WTC11 (cell line): ENCODE results near the gene LAPTM5. TPM values are rescaled to one million over a fixed set of nuclear protein-coding genes. Genes with fewer than 3 reads are reported as not detected.

Experiments
- ATAC-seq: fragments of 200-7000 bp; cut with Tn5 transposase; 2 replicates; pipeline ENCODE4 v1.10.0; 2021; ENCODE audit warnings: mild to moderate bottlenecking, moderate library complexity
- CTCF ChIA-PET: fragments of 300-600 bp; sonication (Branson Sonifier 250); formaldehyde crosslinking; loops from one replicate; lab custom pipeline; 2021; ENCODE audit warnings: antibody characterized with exemption; lab: Charles Lee
- POLR2A ChIA-PET: fragments of 350-600 bp; sonication (Branson Sonifier 250); formaldehyde crosslinking; loops from one replicate; lab custom pipeline; 2021; ENCODE audit warnings: antibody characterized with exemption; lab: Charles Lee
- DNase-seq: peaks from one replicate; pipeline ENCODE4 v3.0.0; 2021; ENCODE audit warnings: low spot score
- H3K27ac Mint-ChIP-seq: 2 replicates; pipeline ENCODE4 v1.8.0; 2021; ENCODE audit warnings: mixed read lengths
- H3K27me3 Mint-ChIP-seq: 2 replicates; pipeline ENCODE4 v1.8.0; 2021; ENCODE audit warnings: low read depth, mild to moderate bottlenecking, moderate library complexity, mixed read lengths
- H3K36me3 Mint-ChIP-seq: 2 replicates; pipeline ENCODE4 v1.8.0; 2021; ENCODE audit warnings: mixed read lengths
- H3K4me1 Mint-ChIP-seq: 2 replicates; pipeline ENCODE4 v1.8.0; 2022; ENCODE audit warnings: mixed read lengths
- H3K4me3 Mint-ChIP-seq: 2 replicates; pipeline ENCODE4 v1.8.0; 2021; ENCODE audit warnings: mild to moderate bottlenecking, moderate library complexity, mixed read lengths
- H3K9me3 Mint-ChIP-seq: 2 replicates; pipeline ENCODE4 v1.8.0; 2021; ENCODE audit warnings: mixed read lengths
- ATF3 ChIP-seq: sonication (generic); formaldehyde crosslinking; conservative IDR thresholded peaks from 2 replicates; pipeline ENCODE4 v1.8.1; 2022; ENCODE audit warnings: mild to moderate bottlenecking, missing genetic modification reagents
- CREB1 ChIP-seq: sonication (generic); formaldehyde crosslinking; IDR thresholded peaks from 2 replicates; pipeline ENCODE4 v1.8.0; 2023; ENCODE audit warnings: mild to moderate bottlenecking, missing genetic modification reagents
- CREM ChIP-seq: sonication (generic); formaldehyde crosslinking; IDR thresholded peaks from 2 replicates; pipeline ENCODE4 v1.8.1; 2022; ENCODE audit warnings: mild to moderate bottlenecking, missing genetic modification reagents, moderate library complexity
- E2F1 ChIP-seq: sonication (generic); formaldehyde crosslinking; IDR thresholded peaks from 2 replicates; pipeline ENCODE4 v1.8.0; 2022; ENCODE audit warnings: mild to moderate bottlenecking, missing genetic modification reagents
- ERG ChIP-seq: fragments of 250-450 bp; sonication (Bioruptor Pico); IDR thresholded peaks from 2 replicates; pipeline ENCODE4 v1.8.0; 2021; ENCODE audit warnings: mild to moderate bottlenecking
- ESRRA ChIP-seq: sonication (generic); formaldehyde crosslinking; IDR thresholded peaks from 2 replicates; pipeline ENCODE4 v1.8.1; 2022; ENCODE audit warnings: mild to moderate bottlenecking, missing genetic modification reagents, borderline replicate concordance
- FOXK1 ChIP-seq: sonication (generic); formaldehyde crosslinking; IDR thresholded peaks from 2 replicates; pipeline ENCODE4 v1.8.0; 2022; ENCODE audit warnings: mild to moderate bottlenecking, moderate library complexity, missing genetic modification reagents
- GRHL2 ChIP-seq: fragments of 250-450 bp; sonication (Bioruptor Pico); IDR thresholded peaks from 2 replicates; pipeline ENCODE4 v1.8.0; 2022; ENCODE audit warnings: mild to moderate bottlenecking, moderate library complexity; ENCODE audit not compliant: insufficient replicate concordance, severe bottlenecking
- GTF2I ChIP-seq: fragments of 250-450 bp; sonication (Bioruptor Pico); conservative IDR thresholded peaks from 2 replicates; pipeline ENCODE4 v1.4.0; 2021; ENCODE audit warnings: mild to moderate bottlenecking
- IRF2 ChIP-seq: sonication (generic); formaldehyde crosslinking; IDR thresholded peaks from 2 replicates; pipeline ENCODE4 v1.8.0; 2022; ENCODE audit warnings: low read depth, missing genetic modification reagents, borderline replicate concordance
- MYBL2 ChIP-seq: sonication (generic); formaldehyde crosslinking; IDR thresholded peaks from 2 replicates; pipeline ENCODE4 v1.8.1; 2023; ENCODE audit warnings: mild to moderate bottlenecking, moderate library complexity, missing genetic modification reagents
- NFATC4 ChIP-seq: fragments of 250-450 bp; sonication (Bioruptor Pico); IDR thresholded peaks from 2 replicates; pipeline ENCODE4 v1.9.0; 2021; ENCODE audit warnings: mild to moderate bottlenecking
- NR2C2 ChIP-seq: sonication (generic); formaldehyde crosslinking; IDR thresholded peaks from 2 replicates; pipeline ENCODE4 v1.8.0; 2022; ENCODE audit warnings: mild to moderate bottlenecking, missing genetic modification reagents
- RORB ChIP-seq: fragments of 250-450 bp; sonication (Bioruptor Pico); IDR thresholded peaks from 2 replicates; pipeline ENCODE4 v1.9.0; 2021; ENCODE audit warnings: mild to moderate bottlenecking
- SOX15 ChIP-seq: fragments of 250-450 bp; sonication (Bioruptor Pico); IDR thresholded peaks from 2 replicates; pipeline ENCODE4 v1.9.0; 2021; ENCODE audit warnings: mild to moderate bottlenecking
- TCF7 ChIP-seq: sonication (generic); formaldehyde crosslinking; IDR thresholded peaks from 2 replicates; pipeline ENCODE4 v1.8.0; 2022; ENCODE audit warnings: mild to moderate bottlenecking, low read depth, missing genetic modification reagents, moderate library complexity
- USF1 ChIP-seq: sonication (generic); formaldehyde crosslinking; IDR thresholded peaks from 2 replicates; pipeline ENCODE4 v1.8.0; 2022; ENCODE audit warnings: mild to moderate bottlenecking, missing genetic modification reagents
- ZBTB21 ChIP-seq: sonication (generic); formaldehyde crosslinking; IDR thresholded peaks from 2 replicates; pipeline ENCODE4 v1.8.1; 2023; ENCODE audit warnings: mild to moderate bottlenecking, missing genetic modification reagents, borderline replicate concordance
- ZMAT4 ChIP-seq: fragments of 250-450 bp; sonication (Bioruptor Pico); IDR thresholded peaks from 2 replicates; pipeline ENCODE4 v1.9.0; 2021; ENCODE audit warnings: mild to moderate bottlenecking
- ZNF219 ChIP-seq: sonication (generic); formaldehyde crosslinking; IDR thresholded peaks from 2 replicates; pipeline ENCODE4 v1.8.0; 2023; ENCODE audit warnings: missing genetic modification reagents, mild to moderate bottlenecking, borderline replicate concordance
- ZNF263 ChIP-seq: sonication (generic); formaldehyde crosslinking; IDR thresholded peaks from 2 replicates; pipeline ENCODE4 v1.8.1; 2022; ENCODE audit warnings: low read depth, mild to moderate bottlenecking, moderate library complexity, missing genetic modification reagents
- ZNF281 ChIP-seq: sonication (generic); formaldehyde crosslinking; IDR thresholded peaks from 2 replicates; pipeline ENCODE4 v1.8.0; 2023; ENCODE audit warnings: mild to moderate bottlenecking, missing genetic modification reagents
- ZNF423 ChIP-seq: fragments of 250-450 bp; sonication (Bioruptor Pico); IDR thresholded peaks from 2 replicates; pipeline ENCODE4 v2.1.2; 2022; ENCODE audit warnings: mild to moderate bottlenecking, moderate library complexity
- total RNA-seq: library from RNA; stranded (reverse); gene quantifications from 3 replicates; pipeline ENCODE4 v1.2.3, GENCODE V29; 2021

Gene LAPTM5
- total RNA-seq, 1 experiment from 2014 or later = 1.3 TPM

- ATAC-seq (no peak; the same call in 1 of the 2 replicates), DNase-seq (no peak)
- ChIA-PET CTCF (interaction anchor here (0.7 to 3.7 kb wide), 4 partner anchors 23 to 38 kb away, joined by 3 to 14 read pairs (median 4); partner anchors contain the start of gene MATN1), POLR2A (no interaction called here)
- H3K27me3 Mint-ChIP-seq = no peaks in the 10 kb centered on the region
- H3K4me3 Mint-ChIP-seq = no peak overlapping the region
- peak overlapping the region; percentile 75 for H3K27ac Mint-ChIP-seq
- H3K4me1 Mint-ChIP-seq = peaks cover 27% of the 10 kb centered on the region
- H3K36me3 Mint-ChIP-seq = peaks cover 3% of the 10 kb centered on the region; the same call in 1 of the 2 replicates
- peaks cover 9% of the 10 kb centered on the region; the same call in 1 of the 2 replicates for H3K9me3 Mint-ChIP-seq
- TF ChIP-seq IRF2 (CRISPR knock-in tag) = no peak
- TF ChIP-seq CREM (CRISPR knock-in tag) = no peak
- TF ChIP-seq GTF2I (CRISPR knock-in tag) = no peak
- TF ChIP-seq ERG (CRISPR knock-in tag) = no peak
- no peak for TF ChIP-seq NR2C2 (CRISPR knock-in tag)
- TF ChIP-seq ATF3 (CRISPR knock-in tag) = no peak
- TF ChIP-seq SOX15 = no peak
Measured at GRCh38 chr1:30756545-30757351, 826 bp downstream of the LAPTM5 start.

- POLR2A ChIA-PET = no interaction called here
Measured at GRCh38 chr1:30756206-30756544, 1.4 kb downstream of the LAPTM5 start.

GRCh38 chr1:30755746-30756145 lies 1.8 kb downstream of the LAPTM5 start:
- ChIA-PET CTCF (interaction anchor here (1.2 to 3.7 kb wide), 3 partner anchors 27 to 37 kb away, joined by 3 to 14 read pairs (median 3); partner anchors contain the start of gene MATN1), POLR2A (no interaction called here)
- no peak for DNase-seq
- no peaks in the 10 kb centered on the region for H3K36me3 Mint-ChIP-seq
- H3K4me3 Mint-ChIP-seq = no peak overlapping the region
- H3K27ac Mint-ChIP-seq = no peak overlapping the region
- no peaks in the 10 kb centered on the region for H3K27me3 Mint-ChIP-seq
- peaks cover 5% of the 10 kb centered on the region; the same call in 1 of the 2 replicates for H3K9me3 Mint-ChIP-seq
- TF ChIP-seq E2F1 (CRISPR knock-in tag) (no peak), USF1 (no peak), GRHL2 (CRISPR knock-in tag) (no peak), TCF7 (CRISPR knock-in tag) (no peak), ZNF219 (CRISPR knock-in tag) (no peak), MYBL2 (CRISPR knock-in tag) (no peak), ZNF281 (CRISPR knock-in tag) (no peak), ZNF423 (CRISPR knock-in tag) (no peak), ZMAT4 (CRISPR knock-in tag) (no peak)
- no peak for ATAC-seq
- peaks cover 21% of the 10 kb centered on the region for H3K4me1 Mint-ChIP-seq

More at GRCh38 chr1:30756206-30756544, 1.4 kb downstream of the LAPTM5 start:
- TF ChIP-seq ZNF263 (CRISPR knock-in tag) = no peak
- TF ChIP-seq RORB (CRISPR knock-in tag) = no peak
- TF ChIP-seq ZBTB21 (CRISPR knock-in tag) = no peak
- TF ChIP-seq NFATC4 (CRISPR knock-in tag) = no peak
- TF ChIP-seq CREB1 (CRISPR knock-in tag) = no peak
- no peak for TF ChIP-seq ESRRA
- no peak for TF ChIP-seq FOXK1 (CRISPR knock-in tag)
- TF ChIP-seq ATF3 (CRISPR knock-in tag) = no peak
- TF ChIP-seq ERG (CRISPR knock-in tag) = no peak
- TF ChIP-seq SOX15 = no peak
- DNase-seq = no peak
- CTCF ChIA-PET = interaction anchor here (1.2 to 3.7 kb wide), 3 partner anchors 27 to 37 kb away, joined by 3 to 14 read pairs (median 3); partner anchors contain the start of gene MATN1
- peaks cover 9% of the 10 kb centered on the region; the same call in 1 of the 2 replicates for H3K9me3 Mint-ChIP-seq
- no peaks in the 10 kb centered on the region for H3K27me3 Mint-ChIP-seq
- peaks cover 3% of the 10 kb centered on the region; the same call in 1 of the 2 replicates for H3K36me3 Mint-ChIP-seq
- H3K27ac Mint-ChIP-seq = no peak overlapping the region
- H3K4me1 Mint-ChIP-seq = peaks cover 24% of the 10 kb centered on the region
- no peak for ATAC-seq
- H3K4me3 Mint-ChIP-seq = no peak overlapping the region
